GM18861 (cell line): ENCODE measurements around the gene TMIE.

Experiments
- ATAC-seq: cut with Tn5 transposase; IDR thresholded peaks from one replicate; pipeline ENCODE4 v1.9.1; 2021; ENCODE audit not compliant: unreplicated experiment

TMIE gene

GRCh38 chr3:46756642-46757041 is 55.5 kb downstream of the TMIE start:
- no peak for ATAC-seq

- no peak for ATAC-seq
These were observed 58.3 kb downstream of the TMIE start for GRCh38 chr3:46759239-46760167.
